K562 (cell line): ENCODE results near the gene RBSN. TPM values are rescaled to one million over a fixed set of nuclear protein-coding genes. Genes with fewer than 3 reads are reported as not detected.

Experiments
- DIDO1 ChIP-seq: fragments of 450-650 bp; IDR thresholded peaks from 2 replicates; pipeline ENCODE4 v1.6.1; 2016; ENCODE audit warnings: low read depth, missing biosample characterization, missing genetic modification characterization
- EZH2 ChIP-seq: IDR thresholded peaks from 2 replicates; pipeline ENCODE4 v1.6.1; 2012; ENCODE audit warnings: low read depth, mild to moderate bottlenecking, inconsistent platforms, low read length, borderline replicate concordance
- GABPB1 ChIP-seq: sonication (generic); formaldehyde crosslinking; IDR thresholded peaks from 2 replicates; pipeline ENCODE4 v1.8.0; 2022; ENCODE audit warnings: mild to moderate bottlenecking, missing genetic modification reagents
- GATAD2B ChIP-seq: fragments of 450-650 bp; IDR thresholded peaks from 2 replicates; pipeline ENCODE4 v1.6.1; 2017; ENCODE audit warnings: mild to moderate bottlenecking, borderline replicate concordance
- GTF3C2 ChIP-seq: IDR thresholded peaks from 3 replicates; pipeline ENCODE4 v1.6.1; 2011; ENCODE audit warnings: borderline replicate concordance, mild to moderate bottlenecking, moderate library complexity; ENCODE audit not compliant: insufficient read length; ENCODE audit errors: extremely low read depth
- ILF3 ChIP-seq: fragments of 450-650 bp; IDR thresholded peaks from 2 replicates; pipeline ENCODE4 v1.6.1; 2018; ENCODE audit warnings: antibody characterized with exemption, mild to moderate bottlenecking, moderate library complexity, borderline replicate concordance
- KLF16 ChIP-seq: IDR thresholded peaks from 2 replicates; pipeline ENCODE4 v1.6.1; 2016; ENCODE audit warnings: antibody characterized with exemption
- PREB ChIP-seq: sonication (generic); formaldehyde crosslinking; IDR thresholded peaks from 2 replicates; pipeline ENCODE4 v1.8.1; 2023; ENCODE audit warnings: mild to moderate bottlenecking, missing genetic modification reagents
- RBM15 ChIP-seq: fragments of 200-400 bp; formaldehyde crosslinking; IDR thresholded peaks from 2 replicates; pipeline ENCODE4 v1.6.1; 2018; ENCODE audit warnings: mild to moderate bottlenecking, low read length, moderate library complexity; ENCODE audit not compliant: insufficient read depth
- RFX7 ChIP-seq: fragments of 250-450 bp; sonication (Bioruptor Pico); IDR thresholded peaks from 2 replicates; pipeline ENCODE4 v1.5.1; 2021; ENCODE audit warnings: mild to moderate bottlenecking
- SAFB ChIP-seq: fragments of 200-400 bp; formaldehyde crosslinking; IDR thresholded peaks from 2 replicates; pipeline ENCODE4 v1.6.1; 2017; ENCODE audit warnings: low read depth, low read length, borderline replicate concordance
- ZNF175 ChIP-seq: fragments of 200-800 bp; sonication (Bioruptor generic); IDR thresholded peaks from 2 replicates; pipeline ENCODE4 v1.6.1; 2016; ENCODE audit warnings: low read depth, mild to moderate bottlenecking, missing genetic modification characterization, missing compliant biosample characterization
- ZNF224 ChIP-seq: sonication (generic); formaldehyde crosslinking; IDR thresholded peaks from 2 replicates; pipeline ENCODE4 v1.8.0; 2022; ENCODE audit warnings: mild to moderate bottlenecking, missing genetic modification reagents
- ZNF696 ChIP-seq: fragments of 250-450 bp; sonication (Bioruptor Pico); conservative IDR thresholded peaks from 2 replicates; pipeline ENCODE4 v1.4.0; 2020; ENCODE audit warnings: mild to moderate bottlenecking, moderate library complexity
- polyA plus RNA-seq, 8 experiments: library from polyadenylated mRNA; depleted of rRNA in 4 of 8; stranded (reverse) in 5 of 8; unstranded in 3 of 8; fragments of >200 nt; fragmentation: Nextera tagmentation in 2 of 8; fragmentation: Illumina TruSeq in 1 of 8; extraction: Ambion mirVana in 2 of 8; extraction: Trizol in 1 of 8; gene quantifications; 2 replicates each; pipeline versions ENCODE4 v1.2.1 to v1.2.3, GENCODE V29; 2011 to 2014; ENCODE audit warnings: inconsistent platforms in 1 of 8, missing spikeins in 1 of 8
- total RNA-seq, 7 experiments: library from RNA; depleted of rRNA in 6 of 7; stranded (reverse); fragments of >200 nt in 6 of 7; fragmentation: Illumina TruSeq in 2 of 7; extraction: Trizol in 2 of 7; gene quantifications; 2 replicates each; pipeline versions ENCODE4 v1.2.1 to v1.2.3, GENCODE V29; 2011 to 2021; ENCODE audit warnings: low replicate concordance in 1 of 7
- TF ChIP-seq, protein P1 (sequence below): fragments of 250-450 bp; sonication (Bioruptor Pico); IDR thresholded peaks from 2 replicates; pipeline ENCODE4 v1.8.0; 2022; ENCODE audit warnings: inconsistent platforms
- TF ChIP-seq, protein P2 (sequence below), 2 experiments: fragments of 450-650 bp in 1 of 2; sonication (generic) in 1 of 2; formaldehyde crosslinking; conservative IDR thresholded peaks; 2 replicates each; pipeline versions ENCODE4 v1.4.0 to v1.8.1; 2020 to 2022; ENCODE audit warnings: mild to moderate bottlenecking in 1 of 2, missing genetic modification reagents in 1 of 2
- TF ChIP-seq, protein P3 (sequence below): fragments of 150-350 bp; conservative IDR thresholded peaks from 2 replicates; pipeline ENCODE4 v1.6.1; 2014; ENCODE audit warnings: low read length

RBSN gene
- total and polyA plus RNA-seq, 9 of the 15 experiments (the other 6 are each of a cell fraction or from before 2014, with no cell fraction given), result 2.9 to 19.6 (median 15.0) TPM

- TF ChIP-seq GTF3C2 (no peak), ZNF224 (CRISPR knock-in tag) (no peak), ILF3 (no peak), SAFB (no peak), RBM15 (no peak), KLF16 (peak; percentile 99), ZNF696 (CRISPR knock-in tag) (no peak), DIDO1 (tag) (no peak), ZNF175 (CRISPR knock-in tag) (peak; percentile 90; the same call in 1 of the 2 replicates), PREB (no peak), RFX7 (CRISPR knock-in tag) (no peak), EZH2 (no peak; the same call in 1 of the 2 replicates), GATAD2B (no peak; the same call in 1 of the 2 replicates), GABPB1 (peak; percentile 83)
- TF ChIP-seq, protein P1, sequence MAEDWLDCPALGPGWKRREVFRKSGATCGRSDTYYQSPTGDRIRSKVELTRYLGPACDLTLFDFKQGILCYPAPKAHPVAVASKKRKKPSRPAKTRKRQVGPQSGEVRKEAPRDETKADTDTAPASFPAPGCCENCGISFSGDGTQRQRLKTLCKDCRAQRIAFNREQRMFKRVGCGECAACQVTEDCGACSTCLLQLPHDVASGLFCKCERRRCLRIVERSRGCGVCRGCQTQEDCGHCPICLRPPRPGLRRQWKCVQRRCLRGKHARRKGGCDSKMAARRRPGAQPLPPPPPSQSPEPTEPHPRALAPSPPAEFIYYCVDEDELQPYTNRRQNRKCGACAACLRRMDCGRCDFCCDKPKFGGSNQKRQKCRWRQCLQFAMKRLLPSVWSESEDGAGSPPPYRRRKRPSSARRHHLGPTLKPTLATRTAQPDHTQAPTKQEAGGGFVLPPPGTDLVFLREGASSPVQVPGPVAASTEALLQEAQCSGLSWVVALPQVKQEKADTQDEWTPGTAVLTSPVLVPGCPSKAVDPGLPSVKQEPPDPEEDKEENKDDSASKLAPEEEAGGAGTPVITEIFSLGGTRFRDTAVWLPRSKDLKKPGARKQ (CRISPR knock-in tag), result no peak
- TF ChIP-seq, protein P2, sequence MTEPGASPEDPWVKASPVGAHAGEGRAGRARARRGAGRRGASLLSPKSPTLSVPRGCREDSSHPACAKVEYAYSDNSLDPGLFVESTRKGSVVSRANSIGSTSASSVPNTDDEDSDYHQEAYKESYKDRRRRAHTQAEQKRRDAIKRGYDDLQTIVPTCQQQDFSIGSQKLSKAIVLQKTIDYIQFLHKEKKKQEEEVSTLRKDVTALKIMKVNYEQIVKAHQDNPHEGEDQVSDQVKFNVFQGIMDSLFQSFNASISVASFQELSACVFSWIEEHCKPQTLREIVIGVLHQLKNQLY (CRISPR knock-in tag; conservative IDR thresholded peaks at IDR 0.05), result no peak
- TF ChIP-seq, protein P3, sequence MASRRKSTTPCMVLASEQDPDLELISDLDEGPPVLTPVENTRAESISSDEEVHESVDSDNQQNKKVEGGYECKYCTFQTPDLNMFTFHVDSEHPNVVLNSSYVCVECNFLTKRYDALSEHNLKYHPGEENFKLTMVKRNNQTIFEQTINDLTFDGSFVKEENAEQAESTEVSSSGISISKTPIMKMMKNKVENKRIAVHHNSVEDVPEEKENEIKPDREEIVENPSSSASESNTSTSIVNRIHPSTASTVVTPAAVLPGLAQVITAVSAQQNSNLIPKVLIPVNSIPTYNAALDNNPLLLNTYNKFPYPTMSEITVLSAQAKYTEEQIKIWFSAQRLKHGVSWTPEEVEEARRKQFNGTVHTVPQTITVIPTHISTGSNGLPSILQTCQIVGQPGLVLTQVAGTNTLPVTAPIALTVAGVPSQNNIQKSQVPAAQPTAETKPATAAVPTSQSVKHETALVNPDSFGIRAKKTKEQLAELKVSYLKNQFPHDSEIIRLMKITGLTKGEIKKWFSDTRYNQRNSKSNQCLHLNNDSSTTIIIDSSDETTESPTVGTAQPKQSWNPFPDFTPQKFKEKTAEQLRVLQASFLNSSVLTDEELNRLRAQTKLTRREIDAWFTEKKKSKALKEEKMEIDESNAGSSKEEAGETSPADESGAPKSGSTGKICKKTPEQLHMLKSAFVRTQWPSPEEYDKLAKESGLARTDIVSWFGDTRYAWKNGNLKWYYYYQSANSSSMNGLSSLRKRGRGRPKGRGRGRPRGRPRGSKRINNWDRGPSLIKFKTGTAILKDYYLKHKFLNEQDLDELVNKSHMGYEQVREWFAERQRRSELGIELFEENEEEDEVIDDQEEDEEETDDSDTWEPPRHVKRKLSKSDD, result no peak
These were observed 46.4 kb downstream of the RBSN start (continued) for GRCh38 chr3:15052335-15053242.
